GM18507 (cell line): Measurements from ENCODE around the gene SOD3.
A peak's percentile ranks its signal among the peaks of the same experiment; 100 is the strongest.

ENCODE experiments used
- DNase-seq: peaks from one replicate; pipeline ENCODE4 v3.0.0; 2011; ENCODE audit warnings: low read depth; ENCODE audit not compliant: insufficient read length; ENCODE audit errors: extremely low spot score
- FAIRE-seq: peaks from 2 replicates; lab custom pipeline; 2011; peaks lifted over from hg19 to GRCh38; lab: Jason Lieb, UNC

Gene SOD3

DNA sequence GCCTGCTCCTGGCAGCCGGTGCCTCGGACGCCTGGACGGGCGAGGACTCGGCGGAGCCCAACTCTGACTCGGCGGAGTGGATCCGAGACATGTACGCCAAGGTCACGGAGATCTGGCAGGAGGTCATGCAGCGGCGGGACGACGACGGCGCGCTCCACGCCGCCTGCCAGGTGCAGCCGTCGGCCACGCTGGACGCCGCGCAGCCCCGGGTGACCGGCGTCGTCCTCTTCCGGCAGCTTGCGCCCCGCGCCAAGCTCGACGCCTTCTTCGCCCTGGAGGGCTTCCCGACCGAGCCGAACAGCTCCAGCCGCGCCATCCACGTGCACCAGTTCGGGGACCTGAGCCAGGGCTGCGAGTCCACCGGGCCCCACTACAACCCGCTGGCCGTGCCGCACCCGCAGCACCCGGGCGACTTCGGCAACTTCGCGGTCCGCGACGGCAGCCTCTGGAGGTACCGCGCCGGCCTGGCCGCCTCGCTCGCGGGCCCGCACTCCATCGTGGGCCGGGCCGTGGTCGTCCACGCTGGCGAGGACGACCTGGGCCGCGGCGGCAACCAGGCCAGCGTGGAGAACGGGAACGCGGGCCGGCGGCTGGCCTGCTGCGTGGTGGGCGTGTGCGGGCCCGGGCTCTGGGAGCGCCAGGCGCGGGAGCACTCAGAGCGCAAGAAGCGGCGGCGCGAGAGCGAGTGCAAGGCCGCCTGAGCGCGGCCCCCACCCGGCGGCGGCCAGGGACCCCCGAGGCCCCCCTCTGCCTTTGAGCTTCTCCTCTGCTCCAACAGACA is 4.4 kb downstream of the SOD3 start:
- FAIRE-seq (no peak), DNase-seq (no peak)

DNA sequence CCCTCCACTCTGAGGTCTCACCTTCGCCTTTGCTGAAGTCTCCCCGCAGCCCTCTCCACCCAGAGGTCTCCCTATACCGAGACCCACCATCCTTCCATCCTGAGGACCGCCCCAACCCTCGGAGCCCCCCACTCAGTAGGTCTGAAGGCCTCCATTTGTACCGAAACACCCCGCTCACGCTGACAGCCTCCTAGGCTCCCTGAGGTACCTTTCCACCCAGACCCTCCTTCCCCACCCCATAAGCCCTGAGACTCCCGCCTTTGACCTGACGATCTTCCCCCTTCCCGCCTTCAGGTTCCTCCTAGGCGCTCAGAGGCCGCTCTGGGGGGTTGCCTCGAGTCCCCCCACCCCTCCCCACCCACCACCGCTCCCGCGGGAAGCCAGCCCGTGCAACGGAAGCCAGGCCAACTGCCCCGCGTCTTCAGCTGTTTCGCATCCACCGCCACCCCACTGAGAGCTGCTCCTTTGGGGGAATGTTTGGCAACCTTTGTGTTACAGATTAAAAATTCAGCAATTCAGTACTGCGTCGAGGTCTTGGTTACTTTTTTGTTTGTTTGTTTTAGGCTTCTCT is 5.0 kb downstream of the SOD3 start:
- FAIRE-seq: no peak
- DNase-seq: no peak

DNA sequence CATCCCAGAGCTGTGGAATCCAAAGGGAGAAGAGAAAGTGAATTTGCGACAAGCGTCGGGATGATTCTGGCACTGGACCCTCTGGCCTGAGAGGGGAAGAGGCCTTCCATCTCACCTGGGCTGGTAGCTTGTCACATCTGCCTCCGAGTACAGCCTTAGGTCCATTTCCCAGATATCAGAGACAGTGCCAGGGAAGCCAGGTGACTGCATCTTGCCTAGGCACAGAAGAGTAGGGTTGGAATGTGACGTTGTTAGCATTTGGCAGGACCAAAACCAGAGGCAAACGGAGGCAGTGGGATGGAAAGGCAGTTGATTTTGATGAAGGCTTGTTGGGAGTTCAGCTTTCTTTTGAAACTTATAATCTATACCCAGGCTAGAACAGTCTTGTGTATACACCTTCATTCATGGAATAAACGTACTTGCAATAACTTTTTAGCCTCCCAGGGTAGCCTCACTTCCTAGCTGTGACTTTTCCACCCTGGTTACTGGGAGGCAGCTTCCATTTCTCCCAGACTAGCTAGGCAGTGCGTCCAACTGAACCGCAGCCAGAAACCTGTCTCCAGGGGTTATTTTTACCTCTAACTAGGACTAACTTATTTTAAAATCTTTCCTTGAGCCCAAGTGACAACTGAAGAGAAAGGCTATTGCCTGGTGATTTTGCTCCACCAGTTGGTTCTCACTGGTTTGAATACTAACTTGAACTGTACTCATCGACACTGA is 5.9 kb downstream of the SOD3 start:
- no peak for FAIRE-seq

DNA sequence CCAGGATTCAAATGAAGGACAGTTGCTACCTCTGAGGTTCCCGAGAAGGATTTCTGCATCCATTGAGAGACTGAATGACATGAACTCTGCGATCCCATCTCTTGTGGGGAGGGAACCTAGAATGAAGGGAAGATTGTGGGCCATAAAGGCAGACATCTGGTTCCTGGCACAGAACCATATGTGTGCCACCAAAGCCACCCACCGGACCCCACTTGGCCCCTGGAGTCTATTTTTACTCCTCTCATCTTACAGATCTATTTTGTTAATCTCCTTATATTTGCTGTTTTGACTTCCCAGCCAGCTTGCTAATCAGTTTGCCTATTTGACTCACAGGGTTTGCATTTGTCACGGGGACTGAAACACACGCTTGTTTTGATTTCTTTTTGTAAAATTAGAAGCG is 7.3 kb downstream of the SOD3 start:
- DNase-seq (no peak), FAIRE-seq (no peak)

More for the DNA sequence above, 5.9 kb downstream of the SOD3 start:
- no peak for DNase-seq

DNA sequence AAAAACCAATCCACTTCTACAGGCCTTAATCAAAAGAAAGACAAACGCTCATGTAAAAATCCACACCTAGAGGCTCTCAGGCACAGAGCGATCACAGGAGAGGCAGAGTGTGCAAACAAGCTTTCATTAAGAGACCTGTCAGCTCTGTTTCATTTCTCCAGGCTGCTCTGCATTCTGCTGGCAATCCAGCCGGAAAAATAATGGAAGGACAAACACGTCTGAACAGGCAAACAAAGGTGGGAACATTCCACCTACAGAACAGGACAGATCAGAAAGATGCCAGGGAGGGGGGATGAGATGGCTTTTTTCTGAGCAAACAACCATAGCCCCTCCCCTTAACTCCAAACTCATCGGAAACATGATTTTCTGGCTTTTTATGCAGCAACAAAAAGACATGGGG is 9.7 kb downstream of the SOD3 start:
- FAIRE-seq (no peak), DNase-seq (no peak)

DNA sequence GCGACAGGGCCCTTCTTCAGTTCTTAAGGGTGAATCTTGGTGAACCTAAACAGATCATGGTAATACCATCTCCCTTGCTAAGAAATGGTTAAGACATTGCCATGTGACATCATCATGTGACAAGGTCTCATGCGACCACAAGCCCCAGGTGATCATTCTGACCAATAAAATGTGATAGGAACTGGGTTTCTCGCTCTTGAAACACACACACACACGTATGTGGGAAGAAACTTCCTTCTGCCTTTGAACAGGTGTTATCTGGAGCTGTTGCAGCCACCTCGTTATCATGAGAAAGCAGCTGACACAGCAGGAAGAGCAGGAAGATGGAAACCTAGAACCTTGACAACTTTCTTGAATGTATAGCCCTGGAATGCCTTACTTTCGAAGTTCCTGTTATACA is 10.2 kb downstream of the SOD3 start:
- DNase-seq: no peak
- FAIRE-seq: no peak

DNA sequence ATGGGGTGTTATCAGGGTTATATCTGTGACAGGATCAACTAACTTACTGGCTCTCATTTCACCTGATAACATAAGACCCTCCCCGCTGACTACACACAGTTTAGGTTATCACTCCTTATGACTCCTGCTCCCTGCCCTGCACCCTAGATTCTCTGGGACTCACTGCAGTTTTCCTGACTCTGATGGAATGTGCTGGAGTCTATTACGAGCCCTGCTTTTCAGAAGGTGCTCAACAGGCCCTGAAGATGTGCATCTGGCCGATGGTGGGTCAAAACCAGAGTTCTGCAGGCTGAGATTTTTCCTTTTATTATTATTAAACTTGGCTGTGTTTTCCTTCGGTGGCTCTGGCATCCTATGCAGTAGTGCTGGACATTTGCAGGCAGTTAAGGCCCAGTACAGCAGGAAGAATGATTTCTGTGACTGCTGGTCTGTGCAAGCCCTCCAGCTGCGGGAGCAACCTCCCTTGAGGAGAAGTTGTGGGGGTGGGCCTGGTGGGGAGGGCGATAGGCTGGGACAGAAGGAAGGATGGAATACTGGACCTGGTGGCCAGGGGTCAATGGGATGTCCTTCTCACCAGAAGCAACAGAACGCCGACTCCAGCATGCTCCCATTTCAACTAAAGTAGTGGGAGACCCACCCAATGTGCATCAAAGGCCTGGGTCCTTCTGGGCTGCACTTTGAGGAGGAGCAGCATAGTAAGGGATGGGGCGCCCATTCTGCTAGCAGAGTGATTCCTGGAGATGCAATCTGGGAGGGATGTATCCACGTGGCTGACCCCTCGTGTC is 11.0 kb downstream of the SOD3 start:
- DNase-seq: no peak

DNA sequence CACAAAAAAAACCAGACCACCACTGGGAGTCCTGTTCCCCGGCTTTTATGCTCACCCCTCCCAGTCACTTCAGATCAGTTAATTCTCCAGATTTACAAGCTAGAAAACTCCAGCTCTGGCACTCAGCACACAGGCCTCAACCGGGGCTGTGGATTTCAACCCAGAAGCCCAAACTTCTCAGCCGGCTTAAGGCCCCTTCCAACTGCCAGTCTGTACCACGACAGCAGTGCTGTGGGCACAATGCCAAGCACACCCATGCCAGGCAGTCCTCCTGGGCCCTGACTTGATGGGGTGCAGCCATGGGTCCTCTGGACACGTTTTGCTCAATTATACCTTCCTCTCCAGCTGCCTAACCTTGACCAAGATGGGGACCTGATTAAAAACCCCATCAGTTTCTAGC is 12.2 kb downstream of the SOD3 start:
- no peak for DNase-seq
- no peak for FAIRE-seq

More for the DNA sequence above, 11.0 kb downstream of the SOD3 start:
- FAIRE-seq: no peak

DNA sequence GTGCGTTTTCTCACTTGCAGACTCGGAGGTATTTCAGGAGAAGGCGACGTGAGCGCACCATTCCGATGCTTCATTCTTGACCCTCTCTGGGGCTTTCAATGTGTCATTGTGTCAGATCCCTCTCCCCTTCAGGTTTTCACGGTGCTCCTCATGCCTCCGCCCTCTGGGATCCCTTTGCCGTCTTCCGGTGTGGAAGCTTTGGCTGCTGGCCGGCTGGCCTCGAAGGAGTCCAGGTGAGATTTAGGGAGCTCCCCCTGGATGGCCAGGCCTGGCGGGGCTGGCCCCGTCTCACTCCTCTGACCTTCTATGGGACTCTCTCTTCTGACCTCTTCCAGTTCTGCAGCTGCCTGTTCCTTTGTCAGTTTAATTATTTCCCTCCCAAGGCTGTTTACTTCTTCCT is 12.9 kb downstream of the SOD3 start:
- DNase-seq (no peak), FAIRE-seq (no peak)

DNA sequence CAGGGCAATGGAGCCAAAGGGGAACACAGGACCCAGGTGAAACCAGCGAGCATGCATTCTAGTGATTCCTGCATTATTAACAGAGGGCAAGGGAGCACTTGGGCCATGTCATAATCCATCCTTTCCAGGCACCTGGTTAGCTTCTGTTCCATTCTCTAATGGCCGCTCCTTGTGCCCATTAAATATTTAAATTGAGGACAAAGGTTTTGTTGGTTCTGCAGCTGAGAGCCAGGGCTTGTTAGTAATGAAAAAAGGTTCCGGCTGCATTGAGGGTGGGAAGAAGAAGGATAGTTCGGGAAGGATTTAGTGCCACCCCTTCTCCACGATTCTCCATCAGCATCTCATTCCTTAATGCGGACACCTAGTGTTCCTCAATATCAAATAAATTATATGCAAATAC is 13.6 kb downstream of the SOD3 start:
- no peak for FAIRE-seq
- DNase-seq: no peak

DNA sequence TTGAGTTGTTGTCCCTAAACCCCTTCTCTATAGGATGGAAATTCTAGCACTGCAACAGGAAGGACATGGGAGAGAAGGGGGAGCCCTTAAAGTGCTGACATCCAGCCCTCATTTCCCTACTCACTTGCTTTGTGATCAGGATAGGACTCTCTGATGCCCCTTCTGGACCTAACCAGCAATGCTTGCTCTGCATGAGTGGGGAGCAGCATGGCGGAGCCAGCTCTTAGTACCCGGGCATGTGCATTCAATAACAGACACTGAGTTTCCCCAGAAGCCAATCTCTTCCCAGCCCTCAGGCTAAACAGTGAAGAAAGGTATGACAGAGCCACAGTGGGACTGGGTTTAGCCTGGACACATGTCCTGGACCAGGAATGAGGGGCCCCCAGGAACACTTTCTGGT is 14.0 kb downstream of the SOD3 start:
- DNase-seq (no peak), FAIRE-seq (no peak)

DNA sequence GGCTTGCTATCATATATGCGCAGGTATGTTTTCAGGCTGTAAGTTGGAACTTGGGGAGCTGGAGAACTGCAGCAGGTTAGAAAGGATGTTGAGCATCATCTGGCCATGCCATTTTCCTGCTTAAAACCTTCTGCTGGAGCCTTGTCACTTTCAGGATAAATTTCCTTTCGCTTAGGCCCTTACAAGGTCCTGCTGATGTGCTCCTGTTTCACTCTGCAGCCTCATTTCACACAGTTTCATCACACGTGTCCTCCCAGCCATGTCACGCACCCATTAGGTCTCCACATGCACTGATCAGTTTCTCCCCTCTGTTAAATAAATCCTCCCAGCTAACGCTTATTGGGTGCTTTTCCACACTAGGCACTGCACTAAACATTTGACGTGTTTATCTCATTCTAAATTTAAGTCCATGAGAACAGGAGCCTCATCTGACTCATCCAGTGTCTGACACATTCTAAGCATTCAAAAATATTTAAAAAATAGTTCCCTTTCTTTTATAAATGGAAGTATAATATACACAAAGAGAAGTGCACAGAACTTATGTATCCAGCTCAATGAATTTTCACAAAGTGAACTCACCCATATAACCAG is 14.5 kb downstream of the SOD3 start:
- no peak for DNase-seq
- no peak for FAIRE-seq

DNA sequence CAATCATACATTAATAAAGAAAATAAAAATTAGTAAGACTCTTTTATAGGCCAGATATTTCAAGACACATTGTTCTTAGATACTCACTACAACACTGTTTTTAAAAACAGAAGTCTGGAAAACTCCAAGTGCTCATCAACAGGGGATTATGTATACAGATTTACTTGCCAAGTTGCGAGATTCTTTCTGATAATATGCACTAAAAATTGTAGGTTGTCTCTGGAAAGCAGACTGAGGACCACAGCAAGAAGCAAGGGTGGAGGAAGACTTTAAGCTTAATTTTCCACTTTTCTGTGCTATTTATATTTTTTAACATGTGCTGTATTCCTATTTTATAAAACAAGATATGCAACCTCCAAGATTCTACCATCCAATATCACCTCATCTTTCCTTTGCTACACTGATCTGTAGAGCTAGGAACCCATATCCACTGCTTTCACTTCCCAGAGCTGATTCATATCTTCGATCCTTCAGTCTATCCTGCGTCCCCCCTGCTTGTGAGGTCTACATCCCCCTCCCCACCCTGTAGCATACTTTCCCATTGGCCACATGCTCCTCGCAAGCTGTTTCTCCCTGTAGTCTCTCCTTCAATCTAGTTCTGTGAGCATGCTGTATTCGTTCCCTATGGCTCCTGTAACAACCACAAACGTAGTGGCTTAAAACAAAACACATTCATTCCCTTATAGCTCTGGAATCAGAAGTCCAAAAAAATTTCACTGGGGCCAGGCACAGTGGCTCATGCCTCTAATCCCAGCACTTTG is 15.7 kb downstream of the SOD3 start:
- FAIRE-seq: no peak
- DNase-seq: no peak

DNA sequence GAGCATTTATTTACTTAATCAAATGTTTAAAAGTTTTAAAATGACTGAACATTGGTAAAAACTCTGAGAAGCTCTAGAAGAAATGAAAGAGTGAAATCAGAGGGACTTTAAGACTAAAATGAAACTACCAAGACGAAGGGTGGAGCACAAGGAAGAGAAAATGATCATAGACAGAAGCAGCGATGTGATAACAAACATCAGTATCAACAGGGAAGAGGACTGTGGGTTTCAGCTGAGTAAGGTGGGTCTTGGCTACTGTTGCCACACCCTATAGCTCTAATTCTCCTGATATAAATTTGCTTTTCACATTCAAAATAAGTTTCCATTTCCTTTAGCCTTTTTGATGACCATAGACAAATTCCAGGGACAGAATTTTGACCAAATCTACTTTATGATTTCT is 18.4 kb downstream of the SOD3 start:
- no peak for FAIRE-seq

DNA sequence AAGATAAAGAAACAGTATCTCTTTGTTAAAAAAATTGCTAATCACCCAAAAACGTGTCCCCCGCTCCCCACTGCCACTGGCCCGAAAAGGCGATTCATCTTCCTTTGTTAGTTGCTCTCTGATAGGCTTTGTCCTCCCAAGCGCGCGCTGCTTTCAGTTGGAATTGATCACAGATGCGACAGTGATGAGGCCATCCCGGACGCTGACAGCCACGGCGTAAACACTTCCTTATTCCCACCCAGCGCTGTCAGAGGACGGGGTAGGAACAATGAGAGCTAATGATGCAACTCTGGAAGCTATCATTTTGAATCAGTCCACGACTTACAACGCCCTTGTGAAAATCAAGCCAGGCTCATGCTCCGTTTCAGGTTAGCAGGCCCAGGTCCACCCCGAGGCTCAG is 21.4 kb downstream of the SOD3 start:
- DNase-seq (no peak), FAIRE-seq (no peak)

More for the DNA sequence above, 18.4 kb downstream of the SOD3 start:
- DNase-seq: no peak

DNA sequence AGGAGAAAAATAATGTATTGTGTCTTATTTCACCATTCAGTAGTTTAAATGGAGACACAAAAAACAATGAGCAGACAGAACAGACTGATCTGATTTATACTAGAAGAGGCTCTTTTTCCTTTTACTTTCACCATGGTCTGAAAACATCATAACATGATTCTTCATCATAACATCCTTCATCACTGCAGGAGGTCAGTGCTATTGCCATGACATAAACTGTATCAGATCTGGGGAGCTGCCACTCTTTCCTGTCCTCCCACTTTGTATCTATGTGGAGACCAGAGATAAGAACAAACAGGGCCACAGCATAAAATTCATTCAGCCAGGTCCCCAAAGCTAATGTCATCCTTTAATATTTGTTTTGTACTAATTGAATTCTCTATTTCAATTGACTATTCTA is 25.2 kb downstream of the SOD3 start:
- DNase-seq (no peak), FAIRE-seq (no peak)

DNA sequence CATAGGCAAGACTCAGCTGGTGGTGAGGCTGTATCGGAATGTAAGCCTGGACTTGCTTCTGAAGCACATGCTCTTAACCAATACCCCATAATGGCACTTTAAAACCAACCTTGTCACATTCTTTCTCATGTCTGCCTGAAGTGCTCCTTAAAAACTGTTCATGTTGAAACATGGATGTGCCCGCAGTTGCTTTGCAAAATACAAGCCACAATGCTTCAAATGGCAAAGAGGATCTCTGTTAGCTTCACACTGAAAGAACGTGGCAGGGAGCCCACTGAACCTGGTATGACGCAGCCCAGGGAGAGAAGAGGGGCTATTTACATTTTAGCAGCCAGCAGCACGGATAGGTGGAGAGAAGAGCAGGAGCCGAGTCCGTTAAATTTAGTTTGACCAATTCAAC is 29.3 kb downstream of the SOD3 start:
- no peak for FAIRE-seq

DNA sequence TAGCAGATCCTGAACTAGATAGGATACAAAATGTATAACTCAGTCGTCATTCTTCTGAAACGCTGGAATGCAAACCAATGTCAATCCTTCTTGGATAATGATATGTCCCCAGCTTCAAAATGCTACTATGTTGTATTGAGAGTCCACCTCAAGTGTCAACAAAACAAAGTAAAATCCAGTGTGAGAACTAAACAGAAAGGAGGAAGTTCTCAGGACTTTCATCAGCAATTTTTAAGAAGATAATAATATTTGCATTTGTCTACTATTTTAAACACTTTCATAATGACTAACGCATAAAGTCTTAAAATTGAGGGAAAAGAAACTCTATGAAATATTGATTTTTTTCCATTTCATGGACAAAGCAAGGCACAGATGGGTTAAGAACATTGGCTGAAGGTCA is 36.3 kb downstream of the SOD3 start:
- FAIRE-seq (peak; percentile 15), DNase-seq (no peak)

More for the DNA sequence above, 29.3 kb downstream of the SOD3 start:
- no peak for DNase-seq

DNA sequence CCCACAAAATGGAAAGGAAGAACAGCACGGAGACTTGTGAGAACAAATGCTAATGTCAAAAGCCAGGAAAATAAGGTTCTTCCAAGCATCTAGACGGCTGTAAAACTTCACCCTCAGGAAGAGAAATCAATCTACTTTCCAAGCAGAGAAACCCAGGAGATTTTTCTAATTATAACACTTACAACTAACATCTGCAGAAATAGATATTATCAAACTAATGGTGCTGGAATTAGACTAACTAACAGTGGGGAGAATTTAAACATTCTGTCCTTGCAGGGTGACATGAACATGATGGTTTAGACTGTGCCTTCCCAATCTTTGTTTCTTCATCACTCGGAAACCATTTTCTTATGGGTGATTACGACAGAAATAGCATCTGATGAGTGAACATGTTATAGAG is 40.3 kb downstream of the SOD3 start:
- no peak for FAIRE-seq
- no peak for DNase-seq
